K562 (cell line): Measurements from ENCODE around the gene ANTKMT. TPM values are rescaled to one million over a fixed set of nuclear protein-coding genes. Genes with fewer than 3 reads are reported as not detected.
A peak's percentile ranks its signal among the peaks of the same experiment; 100 is the strongest.
"Not testable (repeated sequence)": the region's sequence is repeated elsewhere in the genome, so short reads cannot be mapped to it uniquely, and the experiment has no call there.

ENCODE experiments used
- ATAC-seq: fragments of 200-7000 bp; cut with Tn5 transposase; 3 replicates; pipeline ENCODE4 v1.9.1; 2020; ENCODE audit warnings: moderate library complexity
- BruUV-seq: library from RNA; stranded (reverse); fragments of 400-500 nt; replicated peaks from 2 replicates; lab custom pipeline; 2021; lab: Mats Ljungman, UMichigan
- CTCF ChIA-PET: fragments of 300-600 bp; formaldehyde crosslinking; extraction: SDS; loops from one replicate; lab custom pipeline; 2021; ENCODE audit warnings: low intra/inter-chr PET ratio; lab: Yijun Ruan, JAX
- POLR2A ChIA-PET: fragments of 300-600, 350-650 bp; sonication (Branson Sonifier 250); formaldehyde crosslinking; extraction: SDS; loops from one replicate; lab custom pipeline; 2021; ENCODE audit warnings: antibody characterized with exemption, inconsistent platforms; lab: Yijun Ruan, JAX
- DNase-seq, 4 experiments: peaks; one replicate each; pipeline versions ENCODE4 v3.0.0 to v3.0.0-alpha.2; 2011 to 2018; ENCODE audit warnings: low spot score in 3 of 4, mixed read lengths in 3 of 4; ENCODE audit errors: extremely low read depth in 1 of 4
- FAIRE-seq: peaks from 2 replicates; lab custom pipeline; 2011; peaks lifted over from hg19 to GRCh38; lab: Jason Lieb, UNC
- H2AFZ ChIP-seq: 2 replicates; pipeline ENCODE4 v1.6.0; 2011; ENCODE audit warnings: low read depth, low read length, control low read depth, inconsistent platforms
- H3K27ac ChIP-seq: fragments of 200-600 bp; 3 replicates; pipeline ENCODE4 v1.8.0; 2011; ENCODE audit warnings: low read depth, mild to moderate bottlenecking, control low read depth, inconsistent platforms, low read length, moderate library complexity, mixed read lengths; ENCODE audit errors: extremely low read depth
- H3K27me3 ChIP-seq, 2 experiments: fragments of 300-600 bp in 1 of 2; 2 replicates in 1 of 2; 3 replicates in 1 of 2; pipeline versions ENCODE4 v1.6.0 to v1.8.0; 2011; ENCODE audit warnings: inconsistent platforms in 2 of 2, low read length in 2 of 2, mild to moderate bottlenecking in 1 of 2, mixed read lengths in 1 of 2, moderate library complexity in 1 of 2; ENCODE audit not compliant: control insufficient read depth in 2 of 2, insufficient read depth in 2 of 2
- H3K36me3 ChIP-seq: fragments of 300-600 bp; 3 replicates; pipeline ENCODE4 v1.8.0; 2011; ENCODE audit warnings: mild to moderate bottlenecking, low read length, inconsistent platforms; ENCODE audit not compliant: control insufficient read depth, insufficient read depth
- H3K4me1 ChIP-seq, 2 experiments: fragments of 200-600 bp in 1 of 2; replicated peaks in 1 of 2; 2 replicates in 1 of 2; 3 replicates in 1 of 2; pipeline versions ENCODE4 v1.5.1 to v1.8.0; 2011; ENCODE audit warnings: inconsistent platforms in 2 of 2, low read length in 2 of 2, mild to moderate bottlenecking in 1 of 2, mixed read lengths in 1 of 2, moderate library complexity in 1 of 2; ENCODE audit not compliant: control insufficient read depth in 2 of 2, insufficient read depth in 2 of 2
- H3K4me2 ChIP-seq: 2 replicates; pipeline ENCODE4 v1.6.1; 2011; ENCODE audit warnings: low read length, control low read depth, inconsistent platforms, mixed read lengths; ENCODE audit not compliant: insufficient read depth
- H3K4me3 ChIP-seq: fragments of 200-600 bp; sonication (generic), shearing (Covaris generic); 2 replicates; pipeline ENCODE4 v1.5.1; 2016; ENCODE audit warnings: control low read depth, inconsistent platforms
- H3K79me2 ChIP-seq: fragments of 200-600 bp; 3 replicates; pipeline ENCODE4 v1.8.0; 2011; ENCODE audit warnings: low read length, inconsistent platforms; ENCODE audit not compliant: control insufficient read depth, insufficient read depth
- H3K9ac ChIP-seq, 2 experiments: 2 replicates each; pipeline versions ENCODE4 v1.6.0 to v1.6.1; 2011; ENCODE audit warnings: low read depth in 2 of 2, low read length in 2 of 2, control low read depth in 1 of 2, inconsistent platforms in 1 of 2, mild to moderate bottlenecking in 1 of 2, mixed read lengths in 1 of 2; ENCODE audit not compliant: insufficient read depth in 1 of 2
- H3K9me1 ChIP-seq: one replicate; pipeline ENCODE4 v1.6.0; 2011; ENCODE audit warnings: inconsistent platforms, mild to moderate bottlenecking, low read length, moderate library complexity; ENCODE audit not compliant: control insufficient read depth, insufficient read depth
- H3K9me3 ChIP-seq: replicated peaks from 2 replicates; pipeline ENCODE4 v1.5.1; 2011; ENCODE audit warnings: low read depth, low read length, inconsistent platforms; ENCODE audit not compliant: control insufficient read depth, insufficient read depth
- H4K20me1 ChIP-seq: replicated peaks from 2 replicates; pipeline ENCODE4 v1.6.1; 2011; ENCODE audit warnings: low read length, inconsistent platforms, mixed read lengths; ENCODE audit not compliant: control insufficient read depth, insufficient read depth
- BCOR ChIP-seq: fragments of 450-650 bp; IDR thresholded peaks from 2 replicates; pipeline ENCODE4 v1.6.1; 2016
- DPF2 ChIP-seq: fragments of 450-650 bp; IDR thresholded peaks from 2 replicates; pipeline ENCODE4 v1.6.1; 2016
- EP300 ChIP-seq: IDR thresholded peaks from 2 replicates; pipeline ENCODE4 v1.6.1; 2012; ENCODE audit warnings: low read length, improper control_type of control experiment
- L3MBTL2 ChIP-seq: fragments of 450-650 bp; IDR thresholded peaks from 2 replicates; pipeline ENCODE4 v1.6.1; 2016; ENCODE audit warnings: mild to moderate bottlenecking, moderate library complexity
- TCF3 ChIP-seq: sonication (generic); formaldehyde crosslinking; IDR thresholded peaks from 2 replicates; pipeline ENCODE4 v1.4.0; 2020; ENCODE audit warnings: mild to moderate bottlenecking, missing genetic modification reagents
- ZFX ChIP-seq: sonication (generic); formaldehyde crosslinking; IDR thresholded peaks from 2 replicates; pipeline ENCODE4 v1.8.0; 2022; ENCODE audit warnings: mild to moderate bottlenecking, missing genetic modification reagents, moderate library complexity
- WGBS: fragments of 100-300 bp; shearing (Covaris generic); methylation state at CpG from one replicate; pipeline ENCODE4 v1.1.6; 2016; ENCODE audit warnings: low coverage, mixed read lengths; ENCODE audit not compliant: insufficient coverage; ENCODE audit errors: missing lambda C conversion rate; 5-methylcytosine and 5-hydroxymethylcytosine counted together
- in situ Hi-C: fragments of 300-500 bp; cut with MboI; formaldehyde crosslinking; loops from 4 replicates; pipeline ENCODE4 v1.15.0; 2018; ENCODE audit warnings: inconsistent platforms, mixed read lengths
- intact Hi-C: fragments of 100-400 bp; cut with micrococcal nuclease; formaldehyde crosslinking; loops from 2 replicates; pipeline ENCODE4 v1.14.2; 2022
- polyA plus RNA-seq, 8 experiments: library from polyadenylated mRNA; depleted of rRNA in 4 of 8; stranded (reverse) in 5 of 8; unstranded in 3 of 8; fragments of >200 nt; fragmentation: Nextera tagmentation in 2 of 8; fragmentation: Illumina TruSeq in 1 of 8; extraction: Ambion mirVana in 2 of 8; extraction: Trizol in 1 of 8; gene quantifications; 2 replicates each; pipeline versions ENCODE4 v1.2.1 to v1.2.3, GENCODE V29; 2011 to 2014; ENCODE audit warnings: inconsistent platforms in 1 of 8, missing spikeins in 1 of 8
- total RNA-seq, 7 experiments: library from RNA; depleted of rRNA in 6 of 7; stranded (reverse); fragments of >200 nt in 6 of 7; fragmentation: Illumina TruSeq in 2 of 7; extraction: Trizol in 2 of 7; gene quantifications; 2 replicates each; pipeline versions ENCODE4 v1.2.1 to v1.2.3, GENCODE V29; 2011 to 2021; ENCODE audit warnings: low replicate concordance in 1 of 7
- TF ChIP-seq, protein P1 (sequence below): sonication (generic); formaldehyde crosslinking; IDR thresholded peaks from 2 replicates; pipeline ENCODE4 v1.8.0; 2022; ENCODE audit warnings: missing genetic modification reagents, mild to moderate bottlenecking, borderline replicate concordance
- TF ChIP-seq, protein P2 (sequence below): fragments of 450-650 bp; IDR thresholded peaks from 2 replicates; pipeline ENCODE4 v1.6.1; 2014; ENCODE audit warnings: low read depth, mild to moderate bottlenecking, moderate library complexity, borderline replicate concordance
- TF ChIP-seq, protein P3 (sequence below): sonication (generic); formaldehyde crosslinking; IDR thresholded peaks from 2 replicates; pipeline ENCODE4 v1.9.0; 2022; ENCODE audit warnings: mild to moderate bottlenecking, missing genetic modification reagents
- TF ChIP-seq, protein P4 (sequence below), 2 experiments: IDR thresholded peaks; 2 replicates each; pipeline ENCODE4 v1.6.1; 2011; ENCODE audit warnings: borderline replicate concordance in 1 of 2, control low read depth in 1 of 2, low read depth in 1 of 2, low read length in 1 of 2, mild to moderate bottlenecking in 1 of 2, mixed read lengths in 1 of 2, moderate library complexity in 1 of 2; ENCODE audit not compliant: insufficient read depth in 1 of 2, insufficient read length in 1 of 2, poor library complexity in 1 of 2, severe bottlenecking in 1 of 2; ENCODE audit errors: extremely low read depth in 1 of 2

ANTKMT gene
- total and polyA plus RNA-seq, 9 of the 15 experiments (the other 6 are each of a cell fraction or from before 2014, with no cell fraction given): 0.58 to 217 (median 19.1) TPM

- TF ChIP-seq, protein P1, sequence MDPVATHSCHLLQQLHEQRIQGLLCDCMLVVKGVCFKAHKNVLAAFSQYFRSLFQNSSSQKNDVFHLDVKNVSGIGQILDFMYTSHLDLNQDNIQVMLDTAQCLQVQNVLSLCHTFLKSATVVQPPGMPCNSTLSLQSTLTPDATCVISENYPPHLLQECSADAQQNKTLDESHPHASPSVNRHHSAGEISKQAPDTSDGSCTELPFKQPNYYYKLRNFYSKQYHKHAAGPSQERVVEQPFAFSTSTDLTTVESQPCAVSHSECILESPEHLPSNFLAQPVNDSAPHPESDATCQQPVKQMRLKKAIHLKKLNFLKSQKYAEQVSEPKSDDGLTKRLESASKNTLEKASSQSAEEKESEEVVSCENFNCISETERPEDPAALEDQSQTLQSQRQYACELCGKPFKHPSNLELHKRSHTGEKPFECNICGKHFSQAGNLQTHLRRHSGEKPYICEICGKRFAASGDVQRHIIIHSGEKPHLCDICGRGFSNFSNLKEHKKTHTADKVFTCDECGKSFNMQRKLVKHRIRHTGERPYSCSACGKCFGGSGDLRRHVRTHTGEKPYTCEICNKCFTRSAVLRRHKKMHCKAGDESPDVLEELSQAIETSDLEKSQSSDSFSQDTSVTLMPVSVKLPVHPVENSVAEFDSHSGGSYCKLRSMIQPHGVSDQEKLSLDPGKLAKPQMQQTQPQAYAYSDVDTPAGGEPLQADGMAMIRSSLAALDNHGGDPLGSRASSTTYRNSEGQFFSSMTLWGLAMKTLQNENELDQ (CRISPR knock-in tag): no peak
- TF ChIP-seq, protein P2, sequence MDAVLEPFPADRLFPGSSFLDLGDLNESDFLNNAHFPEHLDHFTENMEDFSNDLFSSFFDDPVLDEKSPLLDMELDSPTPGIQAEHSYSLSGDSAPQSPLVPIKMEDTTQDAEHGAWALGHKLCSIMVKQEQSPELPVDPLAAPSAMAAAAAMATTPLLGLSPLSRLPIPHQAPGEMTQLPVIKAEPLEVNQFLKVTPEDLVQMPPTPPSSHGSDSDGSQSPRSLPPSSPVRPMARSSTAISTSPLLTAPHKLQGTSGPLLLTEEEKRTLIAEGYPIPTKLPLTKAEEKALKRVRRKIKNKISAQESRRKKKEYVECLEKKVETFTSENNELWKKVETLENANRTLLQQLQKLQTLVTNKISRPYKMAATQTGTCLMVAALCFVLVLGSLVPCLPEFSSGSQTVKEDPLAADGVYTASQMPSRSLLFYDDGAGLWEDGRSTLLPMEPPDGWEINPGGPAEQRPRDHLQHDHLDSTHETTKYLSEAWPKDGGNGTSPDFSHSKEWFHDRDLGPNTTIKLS: no peak
- TF ChIP-seq EP300: no peak
Observed at GRCh38 chr16:741986-742629, 21.2 kb downstream of the ANTKMT start (continued).

DNA sequence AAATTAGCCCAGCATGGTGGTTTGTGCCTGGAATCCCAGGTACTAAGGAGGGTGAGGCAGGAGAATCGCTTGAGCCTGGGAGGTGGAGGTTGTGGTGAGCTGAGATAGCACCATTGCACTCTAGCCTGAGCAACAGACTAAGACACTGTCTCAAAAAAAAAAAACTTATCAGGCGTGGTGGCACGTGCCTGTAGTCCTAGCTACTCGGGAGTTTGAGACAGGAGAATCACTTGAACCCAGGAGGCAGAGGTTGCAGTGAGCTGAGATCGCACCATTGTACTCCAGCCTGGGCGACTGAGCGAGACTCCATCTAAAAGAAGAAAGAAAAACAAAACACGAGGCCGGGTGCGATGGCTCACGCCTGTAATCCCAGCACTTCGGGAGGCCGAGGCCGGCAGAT lies 21.9 kb downstream of the ANTKMT start:
- Histone ChIP-seq H3K4me1 (peaks cover 11 to 67% of the 10 kb centered on the region in 2 experiments), H3K79me2 (peaks cover 15% of the 10 kb centered on the region), H3K36me3 (peaks cover 13% of the 10 kb centered on the region; the same call in 2 of the 3 replicates)
- intact Hi-C loops, H4K20me1 ChIP-seq, H3K9me1 ChIP-seq, ATAC-seq, CTCF ChIA-PET, FAIRE-seq, DNase-seq, H3K27me3 ChIP-seq, H3K4me2 ChIP-seq, H3K9ac ChIP-seq, H2AFZ ChIP-seq, H3K27ac ChIP-seq, BruUV-seq, H3K4me3 ChIP-seq, H3K9me3 ChIP-seq: not testable (repeated sequence)
- in situ Hi-C loops: loop anchor here (5.0 kb wide), 1 partner anchor 44 kb away; the partner anchor contains the start of genes CHTF18 and RPUSD1
- WGBS: 55% methylated on average over 14 of the region's 14 CpGs
- POLR2A ChIA-PET: interaction anchor here (0.6 to 1.0 kb wide), 3 partner anchors 23 to 671 kb away, joined by 3 to 5 read pairs (median 3); no protein-coding TSS in a partner anchor
- TF ChIP-seq, protein P3, sequence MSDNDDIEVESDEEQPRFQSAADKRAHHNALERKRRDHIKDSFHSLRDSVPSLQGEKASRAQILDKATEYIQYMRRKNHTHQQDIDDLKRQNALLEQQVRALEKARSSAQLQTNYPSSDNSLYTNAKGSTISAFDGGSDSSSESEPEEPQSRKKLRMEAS (CRISPR knock-in tag): peak; percentile 63
- TF ChIP-seq DPF2: 0 out of 2 replicates have a peak, but pooled peaks have one; percentile 33
- TF ChIP-seq, protein P4, sequence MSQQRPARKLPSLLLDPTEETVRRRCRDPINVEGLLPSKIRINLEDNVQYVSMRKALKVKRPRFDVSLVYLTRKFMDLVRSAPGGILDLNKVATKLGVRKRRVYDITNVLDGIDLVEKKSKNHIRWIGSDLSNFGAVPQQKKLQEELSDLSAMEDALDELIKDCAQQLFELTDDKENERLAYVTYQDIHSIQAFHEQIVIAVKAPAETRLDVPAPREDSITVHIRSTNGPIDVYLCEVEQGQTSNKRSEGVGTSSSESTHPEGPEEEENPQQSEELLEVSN (IDR thresholded peaks at IDR 0.05; ENCODE audit: borderline replicate concordance in 1 of 2, extremely low read depth in 1 of 2, insufficient read depth in 1 of 2, insufficient read length in 1 of 2, low read depth in 1 of 2, low read length in 1 of 2, poor library complexity in 1 of 2, severe bottlenecking in 1 of 2): peak in 1 of 2 experiments; percentile 32
- TF ChIP-seq TCF3 (CRISPR knock-in tag): 0 out of 2 replicates have a peak, but pooled peaks have one; percentile 28
- TF ChIP-seq BCOR: 0 out of 2 replicates have a peak, but pooled peaks have one; percentile 22
- TF ChIP-seq L3MBTL2: peak; percentile 89
- TF ChIP-seq ZFX (CRISPR knock-in tag): 0 out of 2 replicates have a peak, but pooled peaks have one; percentile 16
